Stimulated activated naive CD4-positive, alpha-beta T cell (primary cell): ENCODE results near the gene SMARCAD1.

Source experiments
- DNase-seq, 6 experiments: peaks; one replicate each; lab custom pipeline; 2025; lab: John Stamatoyannopoulos, UW

Gene SMARCAD1

GRCh38 chr4:94207469-94208224 lies at the start of gene SMARCAD1:
Gene SMARCAD1 (plus strand): TSS chr4:94207865. CDS start chr4:94208395, 530 bp downstream.
- DNase-seq = peak; percentile 76 to 94 (median 88)

- no peak for DNase-seq
Observed at GRCh38 chr4:94158883-94159282, 48.8 kb upstream of the SMARCAD1 start.

- DNase-seq = no peak
Observed at GRCh38 chr4:94159790-94160189, 47.9 kb upstream of the SMARCAD1 start.

GRCh38 chr4:94160774-94161173 lies 46.9 kb upstream of the SMARCAD1 start:
- DNase-seq = no peak

GRCh38 chr4:94165256-94165655 lies 42.4 kb upstream of the SMARCAD1 start:
- DNase-seq = no peak

- no peak for DNase-seq
Observed at GRCh38 chr4:94168321-94168720, 39.3 kb upstream of the SMARCAD1 start.

GRCh38 chr4:94169803-94170372 lies 37.8 kb upstream of the SMARCAD1 start:
- DNase-seq = no peak

GRCh38 chr4:94171616-94172015 lies 36.0 kb upstream of the SMARCAD1 start:
- no peak for DNase-seq

GRCh38 chr4:94175553-94176261 lies 32.0 kb upstream of the SMARCAD1 start:
- DNase-seq = no peak

- no peak for DNase-seq
Observed at GRCh38 chr4:94177822-94178221, 29.8 kb upstream of the SMARCAD1 start.

- no peak for DNase-seq
Observed at GRCh38 chr4:94181815-94182214, 25.9 kb upstream of the SMARCAD1 start.

GRCh38 chr4:94202769-94203168 lies 4.9 kb upstream of the SMARCAD1 start:
- no peak for DNase-seq

- DNase-seq = no peak
Observed at GRCh38 chr4:94208266-94208665, 601 bp downstream of the SMARCAD1 start.

GRCh38 chr4:94208918-94209317 lies 1.3 kb downstream of the SMARCAD1 start:
- DNase-seq = no peak

GRCh38 chr4:94211861-94212260 lies 4.2 kb downstream of the SMARCAD1 start:
- DNase-seq = no peak

- DNase-seq = no peak
Observed at GRCh38 chr4:94214703-94215319, 7.1 kb downstream of the SMARCAD1 start.

- DNase-seq = no peak
Observed at GRCh38 chr4:94216394-94216793, 8.7 kb downstream of the SMARCAD1 start.

- no peak for DNase-seq
Observed at GRCh38 chr4:94219402-94219801, 11.7 kb downstream of the SMARCAD1 start.

- DNase-seq = no peak
Observed at GRCh38 chr4:94221916-94222315, 14.3 kb downstream of the SMARCAD1 start.

- no peak for DNase-seq
Observed at GRCh38 chr4:94225449-94225848, 17.8 kb downstream of the SMARCAD1 start.

- DNase-seq = no peak
Observed at GRCh38 chr4:94226763-94227162, 19.1 kb downstream of the SMARCAD1 start.

GRCh38 chr4:94228493-94229216 lies 21.0 kb downstream of the SMARCAD1 start:
- DNase-seq = no peak
